Mucosa of rectum (tissue), 2 donors: ENCODE measurements around the gene NAALADL1.

Experiments used
- H3K27ac ChIP-seq, 2 donors: one replicate each; pipeline ENCODE4 v1.7.0; 2013; ENCODE audit warnings: inconsistent platforms in 2 of 2, low read depth in 2 of 2, low read length in 2 of 2
- H3K27me3 ChIP-seq, 2 donors: one replicate each; pipeline ENCODE4 v1.7.0; 2013; ENCODE audit warnings: low read length in 2 of 2; ENCODE audit not compliant: control insufficient read depth in 2 of 2, insufficient read depth in 2 of 2
- H3K36me3 ChIP-seq, 2 donors: one replicate each; pipeline ENCODE4 v1.7.0; 2013; ENCODE audit warnings: low read length in 2 of 2; ENCODE audit not compliant: control insufficient read depth in 2 of 2, insufficient read depth in 2 of 2
- H3K4me1 ChIP-seq, 2 donors: one replicate each; pipeline ENCODE4 v1.7.0; 2013; ENCODE audit warnings: low read length in 2 of 2, mild to moderate bottlenecking in 1 of 2; ENCODE audit not compliant: control insufficient read depth in 2 of 2, insufficient read depth in 2 of 2
- H3K4me3 ChIP-seq, 2 donors: one replicate each; pipeline ENCODE4 v1.7.0; 2013; ENCODE audit warnings: low read length in 2 of 2
- H3K9ac ChIP-seq, 2 donors: one replicate each; pipeline ENCODE4 v1.7.0; 2013; ENCODE audit warnings: low read length in 2 of 2, low read depth in 1 of 2, mild to moderate bottlenecking in 1 of 2
- H3K9me3 ChIP-seq, 2 donors: one replicate each; pipeline ENCODE4 v1.7.0; 2013; ENCODE audit warnings: low read length in 2 of 2; ENCODE audit not compliant: control insufficient read depth in 2 of 2
- donor health status: healthy.
- donor health status: Normal muscosa, but diverticular disease.

Gene NAALADL1

GRCh38 chr11:64999478-64999877 is 58.9 kb downstream of the NAALADL1 start:
- no peaks in the 10 kb centered on the region for H3K9me3 ChIP-seq
- peak overlapping the region; percentile 97 to 98 for H3K27ac ChIP-seq
- no peaks in the 10 kb centered on the region for H3K27me3 ChIP-seq
- H3K36me3 ChIP-seq = no peaks in the 10 kb centered on the region
- peak overlapping the region; percentile 70 to 73 for H3K9ac ChIP-seq
- H3K4me1 ChIP-seq = peaks cover 33 to 39% of the 10 kb centered on the region in 2 donors
- H3K4me3 ChIP-seq = peak overlapping the region; percentile 34 to 58

DNA sequence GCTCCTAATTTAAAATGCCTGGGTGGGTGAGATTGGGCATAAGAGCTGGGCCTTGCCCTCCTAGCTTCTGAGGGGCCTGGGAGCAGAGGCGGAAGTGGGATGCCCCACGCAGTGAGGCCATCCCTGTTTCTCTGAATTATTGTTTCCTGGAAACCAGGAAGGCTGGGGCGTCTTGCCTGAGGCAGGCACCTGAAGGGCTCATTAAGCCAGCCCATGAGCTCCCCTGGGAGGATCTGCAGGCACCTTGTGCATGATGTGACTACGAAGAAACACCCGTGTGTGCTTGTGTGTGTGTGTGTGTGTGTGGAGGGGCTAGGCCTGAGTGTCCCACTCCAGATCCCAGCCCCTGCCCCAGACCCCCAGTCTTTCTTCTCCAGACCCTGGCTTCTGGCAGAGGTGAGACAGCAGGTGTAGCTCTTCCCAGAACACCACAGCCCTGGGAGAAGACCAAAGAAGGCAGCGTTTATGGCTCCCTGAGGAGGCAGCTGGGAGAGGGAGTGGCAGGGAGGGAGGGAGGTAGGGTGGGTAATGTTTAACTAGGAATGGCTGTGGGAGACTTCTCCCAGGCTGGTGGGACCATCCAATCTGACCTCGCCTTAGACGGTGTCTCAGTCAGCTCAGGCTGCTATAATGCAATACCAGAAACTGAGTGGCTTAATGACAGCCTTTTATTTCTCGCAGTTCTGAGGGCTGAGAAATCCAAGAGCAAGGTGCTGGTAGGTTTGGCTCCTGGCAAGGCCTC is 59.5 kb downstream of the NAALADL1 start:
- no peaks in the 10 kb centered on the region for H3K27me3 ChIP-seq
- H3K27ac ChIP-seq = peak overlapping the region; percentile 97 to 98
- H3K4me1 ChIP-seq = peaks cover 33 to 39% of the 10 kb centered on the region in 2 donors
- H3K4me3 ChIP-seq = peak overlapping the region; percentile 52 to 58
- no peaks in the 10 kb centered on the region for H3K9me3 ChIP-seq
- peaks cover 0 to 4% of the 10 kb centered on the region in 2 donors for H3K36me3 ChIP-seq
- H3K9ac ChIP-seq = peak overlapping the region; percentile 70 to 73

- Histone ChIP-seq H3K4me3 (peak overlapping the region; percentile 52 to 58), H3K9ac (peak overlapping the region; percentile 53 to 73), H3K9me3 (no peaks in the 10 kb centered on the region), H3K27ac (peak overlapping the region; percentile 97 to 98), H3K27me3 (no peaks in the 10 kb centered on the region), H3K4me1 (peaks cover 33 to 39% of the 10 kb centered on the region in 2 donors), H3K36me3 (peaks cover 0 to 4% of the 10 kb centered on the region in 2 donors)
Observed at GRCh38 chr11:64998141-64998540, 60.2 kb downstream of the NAALADL1 start.

DNA sequence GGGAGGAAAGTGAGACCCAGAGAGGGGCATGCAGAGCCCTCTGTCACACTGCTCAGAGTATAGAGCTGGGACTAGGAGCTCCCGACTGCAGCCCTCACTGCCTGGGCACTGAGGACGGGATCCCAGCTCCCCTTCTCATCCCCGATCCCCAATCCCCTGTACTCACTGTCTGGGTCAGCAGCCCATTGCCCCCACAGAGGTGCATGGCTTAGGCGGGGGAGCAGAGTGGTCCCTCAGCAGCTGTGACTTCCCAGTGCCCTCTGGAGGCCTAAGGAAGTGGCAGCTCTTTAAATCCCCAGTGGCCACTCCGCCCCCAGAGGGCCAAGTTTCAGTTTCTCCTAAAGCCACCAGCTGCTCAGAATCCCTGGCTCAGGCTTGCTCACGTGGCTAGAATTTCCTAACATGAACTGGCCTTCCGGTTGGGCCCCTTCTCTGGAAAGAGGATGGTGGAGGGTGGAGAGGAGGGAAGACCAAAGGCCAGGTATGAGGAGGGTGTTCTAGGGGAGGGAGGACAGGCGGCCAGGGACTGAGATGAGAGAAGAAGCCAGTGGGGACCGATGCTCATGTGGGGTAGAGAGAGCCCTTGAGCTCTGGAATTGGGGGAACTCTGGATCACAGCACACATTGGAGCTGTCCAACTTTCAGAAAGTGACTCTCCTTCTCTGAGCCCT is 61.5 kb downstream of the NAALADL1 start, which contains the start of gene BATF2:
Gene BATF2, minus strand, starts transcription at position 262 of the 671 bp plus-strand sequence. Its CDS starts 57 bp downstream, at position 205.
- Histone ChIP-seq H3K9me3 (no peaks in the 10 kb centered on the region), H3K4me3 (peak within 1 kb of the TSS; percentile 89 to 91), H3K4me1 (peaks cover 33 to 39% of the 10 kb centered on the region in 2 donors), H3K27ac (peak within 1 kb of the TSS; percentile 89 to 90), H3K9ac (peak within 1 kb of the TSS; percentile 90), H3K36me3 (peaks cover under 1 to 10% of the 10 kb centered on the region in 2 donors), H3K27me3 (no peaks in the 10 kb centered on the region)

DNA sequence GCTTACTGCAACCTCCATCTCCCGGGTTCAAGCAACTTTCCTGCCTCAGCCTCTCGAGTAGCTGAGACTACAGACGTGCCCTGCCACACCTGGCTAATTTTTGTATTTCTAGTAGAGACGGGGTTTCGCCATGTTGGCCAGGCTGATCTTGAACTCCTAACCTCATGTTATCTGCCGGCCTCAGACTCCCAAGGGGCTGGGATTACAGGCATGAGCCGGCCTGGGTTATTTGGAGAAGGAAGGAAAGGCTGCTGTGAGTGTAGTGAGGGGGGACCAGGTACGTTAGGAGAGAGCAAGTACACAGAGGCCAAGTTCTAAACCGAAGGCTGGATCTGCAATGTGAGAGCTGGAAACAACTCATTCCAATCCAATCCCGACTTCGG is 62.0 kb downstream of the NAALADL1 start:
- peaks cover 3 to 10% of the 10 kb centered on the region in 2 donors for H3K36me3 ChIP-seq
- H3K27ac ChIP-seq = peak overlapping the region; percentile 89 to 90
- no peaks in the 10 kb centered on the region for H3K27me3 ChIP-seq
- H3K4me1 ChIP-seq = peaks cover 33 to 39% of the 10 kb centered on the region in 2 donors
- peak overlapping the region; percentile 90 for H3K9ac ChIP-seq
- no peaks in the 10 kb centered on the region for H3K9me3 ChIP-seq
- H3K4me3 ChIP-seq = peak overlapping the region; percentile 89 to 91
